IPS DF 6.9 (cell line): ENCODE data around the gene HSPA14.

Experiments used
- DNase-seq: peaks from one replicate; pipeline ENCODE4 v3.0.0-alpha.2; 2013; ENCODE audit warnings: low read depth, low spot score
- H3K27ac ChIP-seq: one replicate; pipeline ENCODE4 v1.5.1; 2013; ENCODE audit warnings: low read length, control low read depth
- H3K27me3 ChIP-seq: 2 replicates; pipeline ENCODE4 v1.6.1; 2013; ENCODE audit warnings: mild to moderate bottlenecking, low read length; ENCODE audit not compliant: control insufficient read depth, insufficient read depth
- H3K36me3 ChIP-seq: 2 replicates; pipeline ENCODE4 v1.6.1; 2013; ENCODE audit warnings: low read length; ENCODE audit not compliant: control insufficient read depth, insufficient read depth
- H3K4me1 ChIP-seq: 2 replicates; pipeline ENCODE4 v1.6.1; 2013; ENCODE audit warnings: low read length; ENCODE audit not compliant: control insufficient read depth, insufficient read depth
- H3K4me3 ChIP-seq: 2 replicates; pipeline ENCODE4 v1.5.1; 2013; ENCODE audit warnings: mild to moderate bottlenecking, low read length
- H3K9me3 ChIP-seq: 2 replicates; pipeline ENCODE4 v1.6.1; 2013; ENCODE audit warnings: low read length, inconsistent platforms; ENCODE audit not compliant: control insufficient read depth, insufficient read depth
- WGBS: extraction: QIAGEN DNeasy Blood & Tissue Kit; methylation state at CpG from one replicate; pipeline ENCODE4 v1.1.7; 2013; ENCODE audit warnings: mixed read lengths, missing lambda C conversion rate; ENCODE audit not compliant: insufficient read length, insufficient coverage; 5-methylcytosine and 5-hydroxymethylcytosine counted together

Gene HSPA14

DNA sequence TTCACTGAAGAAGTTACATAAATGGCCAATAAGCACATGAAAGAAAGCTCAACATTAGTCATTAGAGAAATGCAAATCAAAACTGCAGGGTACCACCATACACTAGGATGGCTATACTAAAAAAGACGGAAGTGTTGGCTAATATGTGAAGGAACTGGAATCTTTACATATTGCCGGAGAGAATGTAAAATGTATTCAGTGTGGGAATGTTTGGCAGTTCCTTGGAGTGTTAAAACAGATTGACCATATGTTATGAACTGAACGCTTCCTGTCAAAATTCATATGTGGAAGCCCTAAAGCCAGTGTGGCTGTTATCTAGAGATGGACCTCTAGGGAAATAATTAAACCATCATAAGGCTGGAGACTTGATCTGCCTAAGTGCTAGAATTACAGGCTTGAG, 73.7 kb downstream of the HSPA14 start:
- DNase-seq = no peak
- Histone ChIP-seq H3K4me3 (no peak overlapping the region), H3K4me1 (no peaks in the 10 kb centered on the region), H3K27me3 (no peaks in the 10 kb centered on the region), H3K27ac (no peak overlapping the region), H3K9me3 (no peaks in the 10 kb centered on the region), H3K36me3 (peaks cover 4% of the 10 kb centered on the region; the same call in 1 of the 2 replicates)
- WGBS = no CpG with 5 or more reads among the region's 3 CpGs

DNA sequence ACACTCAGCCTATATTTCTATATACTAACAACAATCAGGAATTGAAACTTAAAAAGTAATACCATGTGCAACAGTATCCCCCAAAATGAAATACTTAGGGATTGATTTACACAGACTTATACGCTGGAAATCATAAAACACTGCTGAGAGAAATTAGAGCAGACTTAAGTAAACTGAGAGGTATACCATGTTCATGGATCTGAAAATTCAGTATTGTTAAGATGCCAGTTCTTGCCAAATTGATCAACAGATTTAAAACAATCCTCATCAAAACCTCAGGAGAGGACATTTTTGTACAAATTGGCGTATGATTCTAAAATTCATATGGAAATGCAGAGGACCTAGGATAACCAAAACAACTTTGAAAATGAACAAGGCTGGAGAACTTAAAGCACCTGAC, 78.5 kb downstream of the HSPA14 start:
- no peaks in the 10 kb centered on the region; the same call in 1 of the 2 replicates for H3K36me3 ChIP-seq

DNA sequence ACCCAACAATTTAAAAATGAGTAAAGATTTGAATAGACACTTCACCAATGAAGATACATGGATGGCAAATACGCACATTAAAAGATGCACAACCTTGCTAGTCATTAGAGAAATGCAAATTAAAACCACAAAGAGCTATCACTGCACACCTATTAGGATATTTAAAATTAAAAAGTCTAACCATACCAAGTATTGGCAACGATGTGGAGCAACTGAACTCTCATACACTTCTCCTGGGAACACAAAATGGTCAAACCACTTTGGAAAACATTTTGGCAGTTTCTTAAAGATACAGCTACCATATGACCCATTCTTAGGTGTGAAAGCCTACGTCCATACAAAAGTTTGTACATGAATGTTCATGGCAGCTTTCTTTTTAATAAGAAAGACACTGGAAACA, 79.7 kb downstream of the HSPA14 start:
- Histone ChIP-seq H3K27me3 (no peaks in the 10 kb centered on the region), H3K27ac (no peak overlapping the region), H3K36me3 (peaks cover 3% of the 10 kb centered on the region; the same call in 1 of the 2 replicates), H3K9me3 (no peaks in the 10 kb centered on the region), H3K4me3 (no peak overlapping the region), H3K4me1 (no peaks in the 10 kb centered on the region)
- DNase-seq = no peak
- no CpG with 5 or more reads among the region's 3 CpGs for WGBS

More for the DNA sequence above, 78.5 kb downstream of the HSPA14 start:
- Histone ChIP-seq H3K27ac (no peak overlapping the region), H3K27me3 (no peaks in the 10 kb centered on the region), H3K4me1 (no peaks in the 10 kb centered on the region), H3K9me3 (no peaks in the 10 kb centered on the region), H3K4me3 (no peak overlapping the region)
- WGBS = no CpG with 5 or more reads among the region's 2 CpGs
- DNase-seq = no peak

DNA sequence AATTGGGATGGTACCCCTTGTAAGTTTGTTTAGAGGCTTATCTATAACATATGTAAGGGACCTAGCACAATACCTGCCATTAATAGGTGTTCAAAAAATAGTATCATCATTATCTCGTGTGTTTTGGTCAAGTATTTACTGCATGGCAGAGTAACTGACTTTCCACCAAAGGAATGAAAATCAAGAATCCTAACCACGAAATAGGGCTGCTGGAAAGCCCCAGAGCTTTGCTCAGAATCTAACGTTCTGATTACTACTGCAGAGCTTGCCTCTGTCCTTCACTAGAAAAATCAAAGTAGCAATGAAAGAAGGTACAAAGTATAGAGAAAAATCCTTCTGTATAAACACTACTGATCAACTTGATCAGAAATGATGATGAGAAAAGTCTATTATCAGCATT, 80.9 kb downstream of the HSPA14 start:
- Histone ChIP-seq H3K27ac (no peak overlapping the region), H3K36me3 (peaks cover 3% of the 10 kb centered on the region; the same call in 1 of the 2 replicates), H3K27me3 (no peaks in the 10 kb centered on the region), H3K9me3 (no peaks in the 10 kb centered on the region), H3K4me3 (no peak overlapping the region), H3K4me1 (no peaks in the 10 kb centered on the region)
- WGBS = no CpG with 5 or more reads among the region's 3 CpGs
- DNase-seq = no peak
